Measurements from ENCODE around the gene BSG. TPM values are rescaled to one million over a fixed set of nuclear protein-coding genes. Genes with fewer than 3 reads are reported as not detected.

Gene BSG
- total RNA-seq, 1 experiment from 2014 or later: 546 TPM

DNA sequence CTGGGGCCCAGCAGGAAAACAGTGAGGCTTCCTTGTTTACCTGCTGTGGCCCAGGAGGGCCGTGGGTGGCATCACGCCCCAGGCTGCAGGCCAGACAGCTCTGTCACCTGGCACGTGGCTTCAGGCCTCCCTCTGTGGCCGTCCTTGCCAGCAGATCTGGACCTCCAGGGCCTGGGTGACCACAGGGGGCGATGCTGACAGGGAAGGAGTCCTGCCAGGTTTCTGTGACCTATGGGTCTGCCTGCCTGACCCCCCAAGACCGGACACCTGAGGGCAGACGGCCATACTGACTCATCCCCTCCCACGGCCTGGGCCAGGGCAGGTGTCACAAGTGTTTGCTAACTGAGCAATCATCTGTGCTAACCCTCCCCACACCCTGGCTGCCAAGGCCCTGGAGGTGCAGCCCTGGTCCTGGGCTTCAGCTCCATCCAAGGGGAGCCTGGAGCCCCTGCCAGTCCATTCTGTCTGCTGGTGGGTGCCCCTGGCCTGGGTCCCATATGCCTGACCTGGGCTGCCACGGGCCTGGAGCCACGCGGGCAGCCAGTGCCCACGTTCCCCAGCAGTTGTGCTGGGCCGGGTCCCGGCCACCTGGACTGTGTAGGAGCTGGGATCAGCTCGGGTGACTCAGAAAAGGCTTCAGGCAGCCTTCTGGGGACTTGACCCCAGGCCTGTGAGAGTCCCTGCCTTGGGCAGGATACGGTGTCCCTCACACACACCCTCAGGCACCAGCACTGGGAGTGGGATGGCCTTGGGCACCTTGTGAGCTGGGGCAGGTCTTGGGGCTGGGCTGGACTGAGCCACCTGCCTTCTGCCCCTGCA lies 37.2 kb upstream of the BSG start:
- no peak for DNase-seq
- Histone ChIP-seq H3K36me3 (peaks cover 9% of the 10 kb centered on the region), H3K9me3 (replicated peaks) (no peaks in the 10 kb centered on the region), H3K4me3 (no peak overlapping the region), H3K27me3 (no peaks in the 10 kb centered on the region), H3K4me1 (no peaks in the 10 kb centered on the region), H3K27ac (no peak overlapping the region)

DNA sequence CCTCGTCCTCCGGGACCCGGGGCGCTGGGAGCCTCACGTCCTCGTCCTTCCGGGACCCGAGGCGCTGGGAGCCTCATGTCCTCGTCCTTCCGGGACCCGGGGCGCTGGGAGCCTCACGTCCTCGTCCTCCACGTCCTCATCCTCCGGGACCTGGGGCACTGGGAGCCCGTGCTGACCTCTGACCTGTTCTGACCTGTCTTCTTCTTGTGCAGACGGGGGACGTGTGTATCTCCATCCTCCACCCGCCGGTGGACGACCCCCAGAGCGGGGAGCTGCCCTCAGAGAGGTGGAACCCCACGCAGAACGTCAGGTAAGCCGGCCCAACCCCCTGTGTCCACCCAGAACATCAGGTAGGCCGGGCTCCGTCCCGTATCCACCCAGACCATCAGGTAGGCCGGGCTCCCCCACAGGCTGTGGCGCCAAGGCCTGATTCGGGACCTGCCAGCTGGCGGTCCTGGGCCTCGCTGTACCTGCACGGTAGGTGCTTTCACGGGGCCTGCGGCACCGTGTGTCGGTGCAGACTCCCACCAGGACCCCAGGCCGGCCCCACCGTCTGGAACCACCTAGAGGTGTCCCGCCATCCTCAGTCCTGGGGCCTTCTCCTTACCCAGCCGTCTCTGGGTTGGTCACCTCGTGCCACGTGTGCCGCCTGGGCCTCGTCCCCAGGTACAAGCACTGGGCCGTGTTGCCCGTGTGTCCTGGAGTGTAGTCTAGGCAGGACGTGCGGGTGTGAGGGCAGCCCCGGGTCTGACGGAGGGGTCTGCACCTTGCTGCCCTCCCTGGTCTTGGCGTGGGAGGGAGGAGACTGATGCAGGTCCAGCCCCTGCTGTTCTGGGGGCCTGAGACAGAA lies 36.1 kb upstream of the BSG start:
- Histone ChIP-seq H3K9me3 (replicated peaks) (no peaks in the 10 kb centered on the region), H3K27ac (no peak overlapping the region), H3K4me1 (no peaks in the 10 kb centered on the region), H3K36me3 (peaks cover 9% of the 10 kb centered on the region), H3K4me3 (no peak overlapping the region), H3K27me3 (no peaks in the 10 kb centered on the region)
- no peak for DNase-seq

DNA sequence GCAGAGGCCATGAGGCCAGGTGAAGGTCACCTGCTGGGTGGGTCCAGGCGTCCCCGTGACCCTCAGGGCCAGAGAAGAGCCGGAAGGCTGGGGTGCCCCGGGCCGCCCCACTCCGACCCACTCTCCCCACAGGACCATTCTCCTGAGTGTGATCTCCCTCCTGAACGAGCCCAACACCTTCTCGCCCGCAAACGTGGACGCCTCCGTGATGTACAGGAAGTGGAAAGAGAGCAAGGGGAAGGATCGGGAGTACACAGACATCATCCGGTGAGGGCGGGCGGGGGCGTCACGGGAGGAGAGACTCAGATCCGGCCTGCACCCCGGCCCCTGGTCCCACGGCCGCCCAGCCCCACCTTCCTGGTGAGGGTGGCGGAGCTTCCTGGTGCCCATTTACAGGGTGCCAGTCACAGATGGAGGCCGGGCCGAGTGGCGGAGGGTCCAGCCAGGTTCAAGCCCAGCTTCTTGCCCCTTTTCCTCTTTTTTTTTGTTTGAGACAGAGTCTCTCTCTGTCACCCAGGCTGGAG lies 35.5 kb upstream of the BSG start:
- no peak overlapping the region for H3K27ac ChIP-seq
- no peaks in the 10 kb centered on the region for H3K9me3 ChIP-seq (replicated peaks)
- peaks cover 9% of the 10 kb centered on the region for H3K36me3 ChIP-seq
- no peaks in the 10 kb centered on the region for H3K27me3 ChIP-seq
- no peak for DNase-seq
- no peak overlapping the region for H3K4me3 ChIP-seq
- H3K4me1 ChIP-seq: no peaks in the 10 kb centered on the region

DNA sequence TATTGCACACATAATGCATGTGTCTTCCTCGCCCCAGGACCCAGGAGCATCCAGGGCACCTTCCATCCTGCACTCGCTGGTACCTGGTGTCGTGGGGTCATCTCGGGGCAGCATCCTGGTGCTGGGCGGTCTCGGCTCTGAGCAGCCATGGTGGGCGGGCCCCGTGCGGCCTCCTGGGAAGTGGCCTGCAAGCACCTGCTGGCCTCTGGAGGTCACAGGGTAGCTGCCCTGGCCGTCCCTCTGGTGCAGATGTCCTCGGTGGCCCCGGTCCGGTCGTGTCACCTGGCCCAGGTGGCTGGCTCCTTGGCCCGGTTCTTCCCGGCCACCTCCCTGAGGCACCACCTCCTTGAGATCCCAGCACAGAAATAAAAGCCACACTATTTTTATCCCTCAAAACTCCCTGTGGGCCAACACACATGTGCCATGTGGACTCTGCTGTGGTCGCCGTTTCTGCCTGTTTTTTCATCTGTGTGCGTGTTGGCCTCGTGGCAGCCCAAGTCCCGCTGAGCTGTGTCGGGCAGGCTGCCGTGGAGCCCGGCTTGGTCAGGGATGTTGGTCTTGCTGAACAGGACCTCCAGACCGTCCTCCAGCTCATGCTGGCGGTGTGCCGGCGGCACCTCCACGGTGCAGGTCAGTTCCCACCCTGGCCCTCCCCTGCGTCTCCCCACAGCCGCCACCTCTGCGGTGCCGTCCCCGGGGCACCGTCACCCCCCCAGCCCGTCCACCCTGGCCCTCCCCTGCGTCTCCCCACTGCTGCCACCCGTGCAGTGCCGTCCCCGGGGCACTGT lies 33.6 kb upstream of the BSG start:
- H3K4me3 ChIP-seq: no peak overlapping the region
- peaks cover 9% of the 10 kb centered on the region for H3K36me3 ChIP-seq
- H3K4me1 ChIP-seq: no peaks in the 10 kb centered on the region
- no peaks in the 10 kb centered on the region for H3K9me3 ChIP-seq (replicated peaks)
- no peaks in the 10 kb centered on the region for H3K27me3 ChIP-seq
- no peak overlapping the region for H3K27ac ChIP-seq
- DNase-seq: no peak

DNA sequence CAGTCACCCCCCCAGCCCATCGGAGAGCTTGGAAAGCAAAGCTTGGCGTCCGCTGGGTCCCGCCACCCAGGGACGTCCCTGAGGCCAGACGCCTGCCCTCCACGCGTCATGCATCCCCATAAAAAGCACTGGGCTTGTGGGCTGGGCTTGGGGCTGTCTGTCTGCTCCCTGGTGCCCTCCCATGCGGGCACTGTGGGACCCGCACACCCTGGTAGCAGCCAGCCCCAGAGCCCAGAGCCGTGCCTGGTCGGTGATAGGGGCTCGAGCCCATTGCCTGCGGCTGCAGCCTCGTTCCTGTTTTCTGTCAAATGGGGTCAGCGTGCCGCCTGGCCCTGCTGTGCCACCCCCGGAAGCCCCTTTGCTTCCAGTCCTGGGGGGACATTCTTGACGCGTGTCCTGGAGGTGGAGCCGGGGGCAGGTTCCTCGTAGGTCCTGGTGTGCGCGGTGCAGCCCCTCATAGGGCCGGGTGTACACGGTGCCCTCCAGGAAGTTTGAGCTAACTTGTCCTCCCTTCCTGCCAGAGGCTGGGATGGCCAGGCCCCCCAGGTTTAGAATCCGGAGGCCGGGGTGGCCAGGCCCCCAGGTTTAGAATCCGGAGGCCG lies 32.9 kb upstream of the BSG start:
- DNase-seq: no peak
- no peak overlapping the region for H3K27ac ChIP-seq
- peaks cover 9% of the 10 kb centered on the region for H3K36me3 ChIP-seq
- H3K27me3 ChIP-seq: no peaks in the 10 kb centered on the region
- no peaks in the 10 kb centered on the region for H3K9me3 ChIP-seq (replicated peaks)
- no peaks in the 10 kb centered on the region for H3K4me1 ChIP-seq
- no peak overlapping the region for H3K4me3 ChIP-seq

DNA sequence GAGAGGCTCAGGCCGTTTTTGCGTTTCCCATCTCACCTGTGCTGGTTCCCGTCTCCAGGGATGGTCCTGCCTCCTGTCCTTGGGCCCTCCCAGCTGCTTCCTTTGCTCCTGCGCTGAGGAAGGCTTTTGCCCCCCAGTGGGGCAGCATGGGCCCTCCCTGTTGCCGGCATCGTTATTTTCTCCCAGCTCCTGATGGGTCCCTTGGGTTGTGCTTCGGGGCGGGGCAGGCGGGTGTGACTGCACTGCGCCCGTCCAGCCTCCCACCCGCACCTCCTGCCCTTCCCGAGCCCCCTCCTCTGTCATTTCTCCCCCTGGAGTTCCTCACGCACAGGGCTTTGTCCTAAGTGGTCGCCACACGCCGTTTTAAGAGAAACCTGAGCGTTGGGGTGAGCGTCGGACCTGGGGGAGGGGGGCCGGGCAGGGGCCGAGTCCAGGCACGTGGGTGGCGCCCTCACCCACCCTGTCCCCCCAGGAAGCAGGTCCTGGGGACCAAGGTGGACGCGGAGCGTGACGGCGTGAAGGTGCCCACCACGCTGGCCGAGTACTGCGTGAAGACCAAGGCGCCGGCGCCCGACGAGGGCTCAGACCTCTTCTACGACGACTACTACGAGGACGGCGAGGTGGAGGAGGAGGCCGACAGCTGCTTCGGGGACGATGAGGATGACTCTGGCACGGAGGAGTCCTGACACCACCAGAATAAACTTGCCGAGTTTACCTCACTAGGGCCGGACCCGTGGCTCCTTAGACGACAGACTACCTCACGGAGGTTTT lies 31.3 kb upstream of the BSG start:
- H3K36me3 ChIP-seq: peaks cover 9% of the 10 kb centered on the region
- H3K27me3 ChIP-seq: no peaks in the 10 kb centered on the region

DNA sequence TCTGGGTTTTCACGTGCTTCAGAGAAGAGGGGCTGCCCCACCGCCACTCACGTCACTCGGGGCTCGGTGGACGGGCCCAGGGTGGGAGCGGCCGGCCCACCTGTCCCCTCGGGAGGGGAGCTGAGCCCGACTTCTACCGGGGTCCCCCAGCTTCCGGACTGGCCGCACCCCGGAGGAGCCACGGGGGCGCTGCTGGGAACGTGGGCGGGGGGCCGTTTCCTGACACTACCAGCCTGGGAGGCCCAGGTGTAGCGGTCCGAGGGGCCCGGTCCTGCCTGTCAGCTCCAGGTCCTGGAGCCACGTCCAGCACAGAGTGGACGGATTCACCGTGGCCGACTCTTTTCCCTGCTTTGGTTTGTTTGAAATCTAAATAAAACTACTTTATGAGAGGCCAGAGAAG lies 30.7 kb upstream of the BSG start:
- no peaks in the 10 kb centered on the region for H3K4me1 ChIP-seq
- H3K4me3 ChIP-seq: no peak overlapping the region
- peaks cover 3% of the 10 kb centered on the region; the same call in 1 of the 2 replicates for H3K36me3 ChIP-seq
- DNase-seq: no peak
- no peak overlapping the region for H3K27ac ChIP-seq
- H3K9me3 ChIP-seq (replicated peaks): no peaks in the 10 kb centered on the region
- no peaks in the 10 kb centered on the region for H3K27me3 ChIP-seq

More for the DNA sequence above, 31.3 kb upstream of the BSG start:
- H3K4me1 ChIP-seq: no peaks in the 10 kb centered on the region
- no peak overlapping the region for H3K27ac ChIP-seq
- no peak for DNase-seq
- H3K4me3 ChIP-seq: no peak overlapping the region
- H3K9me3 ChIP-seq (replicated peaks): no peaks in the 10 kb centered on the region

DNA sequence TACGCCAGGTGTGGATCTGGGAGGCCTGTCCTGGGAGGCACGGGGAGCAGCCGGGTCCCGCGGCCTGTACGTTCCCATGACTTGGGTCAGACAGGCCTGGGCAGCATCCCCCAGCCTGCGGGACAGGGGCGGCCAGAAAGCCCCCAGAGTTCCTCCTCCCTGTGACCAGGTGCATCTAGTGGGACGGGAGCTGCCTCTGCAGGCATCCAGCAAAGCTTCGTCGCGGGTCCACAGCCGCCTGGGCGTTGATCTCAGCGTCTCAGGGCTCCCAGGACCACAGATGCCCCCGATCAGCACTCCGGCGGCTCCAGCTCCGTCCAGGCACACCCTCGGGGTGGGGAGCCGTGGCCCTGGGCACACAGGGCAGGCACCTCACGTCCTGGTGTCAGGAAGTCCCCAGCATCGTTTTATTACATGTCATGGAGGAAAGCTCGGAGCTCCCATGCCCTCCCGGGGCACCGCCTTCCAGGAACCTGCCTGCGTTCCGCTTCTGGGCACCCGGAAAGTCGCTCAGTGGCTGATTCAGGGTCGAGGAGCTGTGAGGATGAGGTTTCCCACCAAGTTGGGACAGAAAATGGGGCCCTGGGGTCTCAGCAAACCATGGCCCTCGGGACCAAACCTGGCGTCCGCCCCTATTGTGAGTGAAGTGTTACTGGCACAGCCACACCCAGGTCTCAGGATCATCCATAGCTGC lies 30.1 kb upstream of the BSG start:
- Histone ChIP-seq H3K27me3 (no peaks in the 10 kb centered on the region), H3K9me3 (replicated peaks) (no peaks in the 10 kb centered on the region), H3K36me3 (no peaks in the 10 kb centered on the region; the same call in 1 of the 2 replicates), H3K27ac (no peak overlapping the region), H3K4me3 (no peak overlapping the region), H3K4me1 (no peaks in the 10 kb centered on the region)
- no peak for DNase-seq

DNA sequence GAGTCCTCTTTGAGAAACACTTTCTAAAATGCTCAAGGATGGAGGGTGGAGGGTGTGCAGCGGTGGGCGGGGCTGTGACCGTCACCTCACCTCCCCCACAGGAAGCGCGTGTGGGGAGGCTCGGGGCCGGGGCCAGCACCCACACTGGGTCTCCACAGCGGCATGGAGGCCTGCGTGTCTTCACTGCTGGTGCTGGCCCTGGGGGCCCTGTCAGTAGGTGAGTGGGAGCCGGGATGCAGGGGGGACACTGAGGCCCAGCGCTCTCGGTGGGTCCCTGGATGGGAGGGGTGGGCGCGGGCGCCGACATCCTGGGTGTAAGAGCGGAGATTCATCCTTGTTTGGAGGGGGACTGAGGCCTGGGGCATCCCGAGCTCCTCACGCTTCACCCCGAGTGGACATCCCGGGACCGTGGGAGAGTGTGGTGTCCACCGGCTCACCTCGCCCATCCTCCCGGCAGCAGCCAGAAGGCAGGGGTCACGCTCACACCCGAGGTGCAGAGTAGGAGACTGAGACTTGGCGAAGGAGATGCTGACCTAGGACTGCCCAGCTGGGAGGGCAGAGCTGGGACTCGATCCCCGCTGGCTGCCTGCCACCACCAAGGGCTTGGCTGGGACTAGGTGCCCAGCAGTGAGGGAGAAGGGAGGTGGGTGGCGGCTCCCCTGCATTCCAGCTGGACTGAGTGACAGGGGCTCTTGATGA lies 28.3 kb upstream of the BSG start, which contains the start of gene GZMM:
Gene GZMM (plus strand): TSS at position 144 of the 699 bp plus-strand sequence. CDS start 19 bp downstream, at position 163.
- Histone ChIP-seq H3K4me1 (no peaks in the 10 kb centered on the region), H3K27ac (no peak within 1 kb of the TSS), H3K27me3 (no peaks in the 10 kb centered on the region), H3K36me3 (no peaks in the 10 kb centered on the region; the same call in 1 of the 2 replicates), H3K9me3 (replicated peaks) (no peaks in the 10 kb centered on the region), H3K4me3 (no peak within 1 kb of the TSS)
- DNase-seq: no peak

DNA sequence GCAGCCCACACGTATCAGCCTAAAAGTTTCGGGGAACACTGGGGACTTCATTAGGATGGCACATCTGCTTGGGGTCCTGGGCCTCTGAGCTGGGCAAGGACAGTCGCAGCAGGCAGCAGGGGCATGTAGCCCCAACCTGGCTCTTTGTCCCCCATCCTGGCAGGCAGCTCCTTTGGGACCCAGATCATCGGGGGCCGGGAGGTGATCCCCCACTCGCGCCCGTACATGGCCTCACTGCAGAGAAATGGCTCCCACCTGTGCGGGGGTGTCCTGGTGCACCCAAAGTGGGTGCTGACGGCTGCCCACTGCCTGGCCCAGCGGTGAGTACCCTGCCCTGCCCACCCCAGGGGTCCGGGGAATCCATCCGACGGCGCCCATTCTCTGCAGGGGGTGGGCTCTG lies 25.3 kb upstream of the BSG start:
- no peak overlapping the region for H3K4me3 ChIP-seq
- H3K9me3 ChIP-seq (replicated peaks): no peaks in the 10 kb centered on the region
- no peaks in the 10 kb centered on the region for H3K4me1 ChIP-seq

DNA sequence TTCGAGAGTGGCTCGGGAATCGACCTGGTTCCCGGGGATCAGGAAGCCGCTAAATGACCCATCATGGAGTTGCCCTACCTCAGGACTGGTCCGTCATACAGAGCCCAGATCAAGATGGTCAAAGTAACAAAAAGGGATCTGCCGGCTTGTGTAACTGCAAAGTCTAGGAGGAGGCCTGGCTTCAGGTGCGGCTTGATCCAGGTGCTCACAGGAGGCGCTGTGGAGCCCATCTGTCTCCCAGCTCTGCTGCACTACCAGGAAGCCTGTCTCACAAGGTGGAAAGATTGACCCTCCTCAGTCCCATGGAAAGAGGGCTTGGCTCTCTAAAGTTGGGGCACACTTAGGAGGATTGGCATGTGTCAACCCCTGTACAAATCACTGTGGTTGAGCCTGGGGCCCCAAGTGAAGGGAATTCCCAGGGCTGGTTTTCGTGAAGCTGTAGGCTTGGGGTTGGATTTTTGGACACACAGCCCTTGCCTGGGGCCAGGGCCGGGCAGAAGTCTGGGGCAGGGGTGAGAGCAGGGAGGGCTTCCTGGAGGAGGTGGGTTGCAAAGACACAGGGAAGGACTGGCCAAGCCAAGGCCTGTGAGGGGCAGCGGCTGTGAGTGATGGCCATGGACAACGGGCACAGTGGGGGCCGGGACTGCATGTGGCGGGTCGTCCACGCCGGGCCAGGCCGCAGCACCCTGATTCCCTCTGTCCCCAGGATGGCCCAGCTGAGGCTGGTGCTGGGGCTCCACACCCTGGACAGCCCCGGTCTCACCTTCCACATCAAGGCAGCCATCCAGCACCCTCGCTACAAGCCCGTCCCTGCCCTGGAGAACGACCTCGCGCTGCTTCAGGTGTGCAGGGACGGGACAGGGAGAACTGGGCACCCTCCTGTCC lies 24.3 kb upstream of the BSG start:
- H3K9me3 ChIP-seq (replicated peaks): no peaks in the 10 kb centered on the region
- H3K27me3 ChIP-seq: no peaks in the 10 kb centered on the region
- H3K27ac ChIP-seq: no peak overlapping the region
- no peaks in the 10 kb centered on the region for H3K36me3 ChIP-seq
- no peaks in the 10 kb centered on the region for H3K4me1 ChIP-seq
- DNase-seq: no peak
- no peak overlapping the region for H3K4me3 ChIP-seq

More for the DNA sequence above, 25.3 kb upstream of the BSG start:
- H3K36me3 ChIP-seq: no peaks in the 10 kb centered on the region
- no peaks in the 10 kb centered on the region for H3K27me3 ChIP-seq
- no peak for DNase-seq
- H3K27ac ChIP-seq: no peak overlapping the region
